T-helper 2 cell treated with Interferon-gamma antibody and Interleukin-4, amounts not matched to agents 100 ng/mL and 5 ng/mL, for 36 hours (primary cell): ENCODE results near the gene OSBP2. TPM values are rescaled to one million over a fixed set of nuclear protein-coding genes. Genes with fewer than 3 reads are reported as not detected.

Experiments used
- intact Hi-C: fragments of 100-400 bp; cut with micrococcal nuclease; formaldehyde crosslinking; loops from one replicate; pipeline ENCODE4 v1.15.1; 2023
- total RNA-seq: library from RNA; stranded (reverse); gene quantifications from 2 replicates; pipeline ENCODE4 v1.2.3, GENCODE V29; 2022

The OSBP2 gene
- total RNA-seq, 1 donor from 2014 or later = 1.2 TPM

- intact Hi-C loops = no loop called here
These were observed 231.0 kb downstream of the OSBP2 start for GRCh38 chr22:30925667-30926066.

GRCh38 chr22:30926706-30927105, 232.0 kb downstream of the OSBP2 start:
- intact Hi-C loops = no loop called here

DNA sequence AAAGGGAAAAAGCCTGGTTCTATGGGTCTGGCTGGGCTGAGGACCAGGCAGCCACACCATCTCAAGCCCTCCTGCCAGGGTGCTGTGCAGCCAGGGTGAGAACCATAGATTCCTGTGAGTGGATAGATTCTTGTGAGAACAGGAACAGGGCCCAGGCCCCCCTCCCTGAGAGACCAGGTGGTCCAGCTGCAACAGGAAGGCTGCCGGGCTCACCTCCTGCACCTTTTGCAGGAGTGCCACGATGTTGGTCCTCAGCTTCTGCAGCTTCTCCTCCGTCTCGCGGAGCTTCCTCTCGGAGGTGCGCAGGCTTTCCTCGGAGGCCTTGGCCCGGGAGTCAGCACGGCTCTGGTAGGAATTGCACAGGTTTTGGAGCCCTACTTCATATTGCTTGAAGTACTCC, 233.1 kb downstream of the OSBP2 start:
- intact Hi-C loops = no loop called here

DNA sequence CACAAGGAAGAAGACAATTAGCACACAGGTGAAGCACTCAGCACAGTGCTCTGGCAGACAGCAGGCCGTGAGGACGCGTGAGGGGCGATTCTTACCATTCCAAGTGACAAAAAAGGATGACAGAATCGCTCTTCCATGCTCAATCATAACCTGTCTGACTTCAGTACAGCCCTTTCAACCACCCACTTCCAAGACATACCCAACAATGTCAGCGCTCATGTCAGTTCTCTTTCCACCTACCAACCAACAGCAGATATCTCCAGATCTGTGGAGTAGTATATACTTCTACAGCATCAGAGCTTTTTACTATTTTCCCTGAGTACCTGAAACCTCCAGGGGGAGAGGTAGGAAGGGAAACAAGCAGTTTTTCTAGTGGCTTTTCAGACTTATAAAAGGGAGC, 233.7 kb downstream of the OSBP2 start:
- intact Hi-C loops = no loop called here

DNA sequence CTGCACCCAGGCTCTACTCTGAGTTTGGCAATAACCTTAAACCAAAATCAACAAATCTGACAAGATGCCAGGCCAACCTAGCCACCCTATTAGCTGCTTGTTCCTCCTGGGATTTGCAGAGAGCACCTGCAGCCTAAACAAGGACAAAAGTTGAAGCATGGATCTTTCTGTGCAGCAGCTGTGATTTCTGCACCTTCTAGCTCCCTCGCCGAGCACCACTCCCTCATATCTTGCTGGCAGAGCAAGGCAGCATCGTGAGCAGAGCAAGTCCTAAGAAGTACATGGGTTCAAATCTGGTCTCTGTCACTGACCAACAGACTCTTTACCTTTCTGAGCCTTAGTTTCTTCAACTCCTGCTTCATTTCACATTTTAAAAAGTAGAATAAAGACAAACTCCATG, 235.6 kb downstream of the OSBP2 start:
- intact Hi-C loops = no loop called here

DNA sequence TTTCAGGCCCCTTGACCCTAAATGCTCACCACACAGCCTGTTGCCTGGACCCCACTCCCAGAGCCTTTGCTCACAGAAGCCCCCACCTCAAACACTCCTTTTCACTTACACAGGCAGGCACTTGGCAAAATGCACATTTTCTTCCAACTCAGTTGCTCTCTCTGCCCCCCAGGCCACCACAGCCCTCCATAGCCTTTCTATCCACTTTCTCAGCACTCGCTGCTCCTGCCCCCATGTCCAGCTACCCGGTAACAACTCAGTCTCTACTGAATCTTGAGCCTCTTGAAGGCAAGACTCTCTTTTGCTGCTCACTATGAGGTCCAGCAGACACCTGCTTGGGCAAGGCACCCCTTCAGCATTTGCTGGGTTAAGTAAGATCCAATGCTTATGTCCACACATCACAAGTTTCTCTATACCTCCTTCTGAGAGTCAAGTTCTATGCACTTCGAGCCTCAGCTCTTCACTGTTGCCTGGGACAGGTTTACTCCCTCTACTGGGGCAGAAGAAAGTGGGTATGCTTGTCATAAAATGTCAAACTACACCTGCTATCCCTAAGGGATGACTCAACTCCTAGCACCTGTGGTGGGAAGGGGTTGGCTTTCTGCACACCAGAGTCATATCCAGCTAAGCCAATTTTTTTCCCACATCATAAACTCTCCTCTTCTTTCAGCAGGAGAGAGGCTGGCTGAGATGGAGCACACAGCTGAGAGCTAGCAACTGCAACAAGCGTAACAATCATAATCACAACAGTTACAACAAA, 237.0 kb downstream of the OSBP2 start:
- intact Hi-C loops = no loop called here

DNA sequence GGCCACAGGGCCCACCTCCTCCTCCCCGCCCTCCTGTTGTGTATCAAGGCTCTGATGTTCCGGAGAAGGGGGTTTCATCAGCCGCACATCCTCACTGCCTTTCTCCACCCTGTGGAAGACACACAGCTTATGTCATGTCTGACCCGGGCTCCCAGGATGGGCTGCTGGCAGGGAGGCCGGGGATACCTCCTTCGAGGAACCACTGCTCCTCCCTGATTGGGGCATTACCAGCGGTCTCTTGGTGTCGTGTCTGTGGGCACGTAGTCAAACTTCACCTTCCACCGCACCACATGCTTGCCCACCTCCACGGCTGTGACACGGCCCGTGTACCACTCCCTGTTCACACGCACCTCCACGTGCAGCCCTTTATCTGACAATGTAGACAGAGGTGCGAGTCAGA, 238.0 kb downstream of the OSBP2 start:
- intact Hi-C loops = no loop called here

DNA sequence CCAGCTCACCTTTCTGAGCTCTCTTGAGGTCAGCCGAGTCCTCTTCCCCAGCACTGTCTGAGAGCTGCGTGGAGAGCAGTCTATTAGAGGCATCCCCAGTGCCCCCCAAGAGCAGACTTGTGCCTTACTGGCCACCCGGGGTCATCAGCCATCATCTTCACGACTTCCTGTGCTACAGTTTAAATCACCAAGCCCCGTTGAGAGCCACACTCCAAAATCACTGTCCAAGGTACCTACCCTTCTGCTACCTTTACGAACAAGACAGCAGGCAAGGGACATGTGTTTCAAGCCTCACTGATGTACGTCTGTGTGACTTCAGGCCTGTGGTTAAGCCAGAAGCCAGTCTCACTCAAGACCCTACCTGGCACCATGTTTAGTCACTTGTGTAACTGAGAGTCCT, 238.8 kb downstream of the OSBP2 start:
- intact Hi-C loops = no loop called here

- intact Hi-C loops = no loop called here
These were observed 239.4 kb downstream of the OSBP2 start for GRCh38 chr22:30934053-30934452.

- intact Hi-C loops = no loop called here
These were observed 246.2 kb downstream of the OSBP2 start for GRCh38 chr22:30940685-30941362.

DNA sequence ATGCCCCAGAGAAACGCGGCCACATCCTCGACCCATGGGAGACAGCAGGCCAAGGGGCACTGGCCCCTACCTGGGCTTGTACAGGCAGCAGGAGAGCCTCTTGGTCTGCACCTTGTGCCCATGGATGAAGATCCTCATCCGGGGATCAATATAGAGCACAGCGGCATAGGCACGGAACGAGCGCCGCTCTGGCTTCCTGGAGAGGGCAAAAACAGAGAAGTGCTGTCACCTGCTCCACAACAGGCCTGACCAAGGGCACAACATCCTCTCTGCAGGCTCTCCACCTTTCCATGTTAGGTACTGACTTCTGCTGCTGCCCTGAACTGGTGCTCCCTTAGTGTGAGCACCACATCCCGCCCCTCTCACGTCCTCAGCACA, 246.7 kb downstream of the OSBP2 start:
- intact Hi-C loops = no loop called here

DNA sequence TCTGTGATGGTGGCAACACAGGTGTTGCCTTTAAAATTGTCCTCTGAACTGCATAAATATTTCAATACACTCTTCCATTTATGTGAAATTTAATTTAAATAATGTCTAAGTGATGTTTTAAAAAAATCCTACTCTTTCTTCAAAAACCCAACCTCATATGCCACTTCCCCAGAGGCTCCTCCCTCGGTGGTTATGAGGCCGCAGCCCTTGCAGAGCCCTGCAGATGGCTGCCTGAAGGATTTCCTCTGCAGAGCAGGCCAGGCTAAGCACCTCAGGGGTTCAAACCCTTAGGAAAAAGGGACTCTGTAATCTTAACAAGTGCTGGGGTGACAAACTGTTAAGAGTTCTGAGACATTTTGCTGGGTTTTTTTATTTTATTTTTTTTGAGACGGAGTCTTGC, 248.7 kb downstream of the OSBP2 start:
- intact Hi-C loops = loop anchor here (1.0 kb wide), 1 partner anchor 26 kb away; the partner anchor contains the start of gene TUG1

DNA sequence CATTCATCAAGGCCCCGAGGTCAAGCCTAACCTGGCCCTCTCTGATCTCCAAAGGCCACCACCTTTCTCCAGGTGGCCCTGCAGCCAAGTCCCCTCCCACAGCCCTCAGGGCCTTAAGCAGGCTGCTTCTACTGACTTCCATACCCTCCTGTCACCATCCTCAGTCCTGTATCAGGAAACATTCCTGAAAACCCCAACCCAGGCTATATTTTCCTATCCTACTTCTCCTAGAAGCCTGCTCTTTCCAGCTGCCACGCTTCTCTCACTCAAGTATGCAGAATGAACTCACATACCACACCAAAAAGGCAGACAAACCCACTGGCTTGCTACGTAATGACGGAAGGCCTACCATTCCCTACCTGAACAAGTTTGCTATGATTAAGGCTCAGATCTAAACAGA, 250.3 kb downstream of the OSBP2 start:
- intact Hi-C loops = loop anchor here (5.0 kb wide), 1 partner anchor 137 kb away; the partner anchor contains the start of gene SMTN

DNA sequence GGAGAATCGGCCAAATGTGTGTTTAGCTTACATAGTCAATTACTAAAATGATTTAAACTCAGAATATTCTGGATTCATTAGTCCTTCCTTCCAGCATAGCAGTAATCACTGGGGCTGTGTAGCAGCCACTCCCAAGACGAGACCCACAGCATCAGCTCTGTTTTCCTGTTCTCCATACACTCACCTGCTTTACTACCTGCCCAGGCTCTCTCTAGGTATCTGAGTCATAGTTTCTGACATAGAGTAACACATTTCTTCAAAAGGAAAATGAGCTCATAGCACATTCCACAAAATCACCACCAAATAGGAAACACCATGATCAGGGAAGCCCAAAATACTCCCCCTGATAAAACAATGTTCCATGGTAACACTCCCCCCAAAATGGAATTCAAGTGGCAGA, 251.0 kb downstream of the OSBP2 start:
- intact Hi-C loops = loop anchor here (5.0 kb wide), 1 partner anchor 137 kb away; the partner anchor contains the start of gene SMTN

GRCh38 chr22:30946354-30946753, 251.7 kb downstream of the OSBP2 start:
- intact Hi-C loops = loop anchor here (5.0 kb wide), 1 partner anchor 136 kb away; the partner anchor contains the start of gene SMTN

- intact Hi-C loops = loop anchor here (5.0 kb wide), 1 partner anchor 135 kb away; the partner anchor contains the start of gene SMTN
These were observed 252.6 kb downstream of the OSBP2 start for GRCh38 chr22:30947173-30947815.

GRCh38 chr22:30947816-30948454, 253.3 kb downstream of the OSBP2 start:
- intact Hi-C loops = loop anchor here (5.0 kb wide), 1 partner anchor 134 kb away; the partner anchor contains the start of gene SMTN

GRCh38 chr22:30948930-30949342, 254.3 kb downstream of the OSBP2 start:
- intact Hi-C loops = loop anchor here (5.0 kb wide), 1 partner anchor 133 kb away; the partner anchor contains the start of gene SMTN

GRCh38 chr22:30949934-30950660, 255.4 kb downstream of the OSBP2 start:
- intact Hi-C loops = loop anchor here (5.0 kb wide), 1 partner anchor 132 kb away; the partner anchor contains the start of gene SMTN

DNA sequence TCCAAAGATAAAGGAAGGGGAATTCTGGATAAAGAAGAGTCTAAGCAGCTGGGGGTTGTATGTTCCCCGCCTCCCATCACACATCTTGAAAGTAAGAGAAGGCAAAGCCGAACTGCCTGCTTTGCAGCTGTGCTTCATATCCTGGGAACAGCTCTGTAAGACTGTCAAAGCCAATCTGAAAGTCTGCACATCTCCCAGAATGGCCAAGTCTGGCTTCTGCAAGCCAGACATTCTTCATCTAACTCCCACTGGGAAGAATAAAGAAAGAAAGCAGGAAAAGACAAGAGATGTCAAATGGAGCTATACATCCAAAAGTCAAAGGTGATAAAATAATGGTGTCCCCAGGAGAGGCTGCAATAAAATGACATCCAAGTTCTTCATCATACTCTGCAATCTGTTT, 258.5 kb downstream of the OSBP2 start:
- intact Hi-C loops = no loop called here

DNA sequence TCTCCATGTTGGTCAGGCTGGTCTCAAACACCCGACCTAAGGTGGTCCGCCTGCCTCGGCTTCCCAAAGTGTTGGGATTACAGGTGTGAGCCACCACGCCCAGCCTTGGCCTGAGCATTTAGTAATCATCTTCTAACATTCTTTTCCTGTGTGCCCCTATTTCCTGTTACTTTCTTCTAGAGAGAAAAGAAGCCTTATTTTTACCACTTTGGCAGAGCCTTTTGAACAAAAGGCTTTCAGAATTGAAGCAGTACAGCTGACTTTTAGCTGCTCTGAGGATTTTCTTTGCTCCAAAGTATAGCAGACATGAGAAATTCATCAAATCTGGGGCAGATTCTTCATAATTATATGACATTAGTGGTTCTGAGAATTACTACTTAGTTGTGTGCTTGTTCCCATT, 260.5 kb downstream of the OSBP2 start:
- intact Hi-C loops = no loop called here
